Spleen (tissue), 7 donors: ENCODE data around the gene TEX28.
"Not testable (repeated sequence)": the region's sequence is repeated elsewhere in the genome, so short reads cannot be mapped to it uniquely, and the experiment has no call there.

ENCODE experiments used
- CTCF ChIP-seq, 11 experiments: fragments of 200-600 bp in 7 of 11; fragments of 450-650 bp in 4 of 11; sonication (generic) in 4 of 11; IDR thresholded peaks in 8 of 11; conservative IDR thresholded peaks in 3 of 11; 1 replicate in 7 of 11; 2 replicates in 4 of 11; pipeline versions ENCODE4 v1.4.0 to v1.8.0; 2016 to 2021; ENCODE audit warnings: antibody characterized with exemption in 11 of 11, inconsistent platforms in 4 of 11, mild to moderate bottlenecking in 1 of 11
- POLR2A ChIP-seq, 3 donors: fragments of 450-650 bp; IDR thresholded peaks; one replicate each; pipeline ENCODE4 v1.5.1; 2017; ENCODE audit warnings: antibody characterized with exemption in 3 of 3, mild to moderate bottlenecking in 1 of 3
- donor health status: DM: no; HTN: no; CAD: no; lungs with moderate emphysema.
- donor health status: DM: no; HTN: no; CAD: no.
- donor health status: DM: no; HTN: no; CAD: no.

DNA sequence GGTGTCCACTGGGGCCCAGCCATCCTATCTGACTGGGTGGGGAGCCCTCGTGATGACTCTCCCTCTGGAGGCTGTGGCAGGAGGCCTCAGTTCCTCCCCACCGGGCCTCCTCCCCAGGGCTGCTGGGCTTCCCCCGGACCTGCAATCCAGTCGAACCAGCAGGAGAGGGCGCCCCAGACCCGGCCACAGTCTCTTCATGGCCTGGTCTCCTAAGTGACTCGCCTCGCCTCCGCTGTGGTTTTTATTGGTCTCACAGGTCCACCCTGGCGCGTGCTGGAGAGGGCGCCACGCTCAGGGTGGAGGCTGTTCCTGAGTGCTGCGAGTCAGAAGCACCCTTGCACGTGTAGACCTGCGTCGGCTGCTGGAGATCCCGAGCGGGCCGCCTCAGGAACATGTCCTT, 48.7 kb upstream of the TEX28 start:
- TF ChIP-seq CTCF (IDR thresholded peaks at IDR 0.05 in 8 of 11, conservative IDR thresholded peaks at IDR 0.05 in 3 of 11); POLR2A (IDR thresholded peaks at IDR 0.05): not testable (repeated sequence)
